H1 (cell line): ENCODE data around the gene NCKIPSD. TPM values are rescaled to one million over a fixed set of nuclear protein-coding genes. Genes with fewer than 3 reads are reported as not detected.

Source experiments
- CTCF ChIA-PET: fragments of 300-600 bp; sonication (Branson Sonifier 250); formaldehyde crosslinking; loops from one replicate; lab custom pipeline; 2021; ENCODE audit not compliant: partially characterized antibody; lab: Charles Lee
- POLR2A ChIA-PET: fragments of 300-600 bp; sonication (Branson Sonifier 250); formaldehyde crosslinking; loops from one replicate; lab custom pipeline; 2021; ENCODE audit warnings: inconsistent platforms; ENCODE audit not compliant: partially characterized antibody; lab: Charles Lee
- DNase-seq, 2 experiments: peaks; one replicate each; pipeline versions ENCODE4 v3.0.0 to v3.0.0-alpha.2; 2010 to 2022; ENCODE audit warnings: low spot score in 2 of 2, low read depth in 1 of 2, mixed read lengths in 1 of 2
- FAIRE-seq: peaks from 2 replicates; lab custom pipeline; 2011; peaks lifted over from hg19 to GRCh38; lab: Jason Lieb, UNC
- H2AFZ ChIP-seq: 2 replicates; pipeline ENCODE4 v1.8.1; 2012; ENCODE audit warnings: low read length, inconsistent platforms
- H2AK5ac ChIP-seq: 2 replicates; pipeline ENCODE4 v1.6.1; 2013; ENCODE audit warnings: low read depth, low read length
- H2BK120ac ChIP-seq: replicated peaks from 2 replicates; pipeline ENCODE3; 2013; ENCODE audit warnings: low read depth, low read length, inconsistent platforms
- H2BK12ac ChIP-seq: 2 replicates; pipeline ENCODE4 v1.6.1; 2013; ENCODE audit warnings: low read depth, low read length
- H2BK15ac ChIP-seq: 2 replicates; pipeline ENCODE4 v1.6.1; 2013; ENCODE audit warnings: low read length
- H2BK20ac ChIP-seq: 2 replicates; pipeline ENCODE4 v1.6.1; 2013; ENCODE audit warnings: low read length
- H2BK5ac ChIP-seq: 2 replicates; pipeline ENCODE4 v1.6.1; 2013; ENCODE audit warnings: low read depth, low read length
- H3K14ac ChIP-seq: 2 replicates; pipeline ENCODE4 v1.6.1; 2013; ENCODE audit warnings: inconsistent platforms; ENCODE audit not compliant: insufficient read length
- H3K18ac ChIP-seq: 2 replicates; pipeline ENCODE4 v1.6.1; 2013; ENCODE audit warnings: low read length; ENCODE audit errors: extremely low read depth
- H3K23ac ChIP-seq: 2 replicates; pipeline ENCODE4 v1.6.1; 2013; ENCODE audit warnings: inconsistent platforms; ENCODE audit not compliant: insufficient read length
- H3K23me2 ChIP-seq: 2 replicates; pipeline ENCODE4 v1.6.1; 2013; ENCODE audit warnings: low read depth, low read length
- H3K27ac ChIP-seq: 2 replicates; pipeline ENCODE4 v1.6.1; 2011; ENCODE audit warnings: low read depth, low read length, inconsistent platforms
- H3K27me3 ChIP-seq, 4 experiments: replicated peaks in 1 of 4; 1 replicate in 1 of 4; 2 replicates in 3 of 4; pipeline versions ENCODE4 v1.6.1 to v1.8.1; 2011 to 2013; ENCODE audit warnings: low read length in 3 of 4, mild to moderate bottlenecking in 3 of 4, inconsistent platforms in 2 of 4, mixed read lengths in 2 of 4, moderate library complexity in 1 of 4; ENCODE audit not compliant: control insufficient read depth in 3 of 4, insufficient read depth in 3 of 4; ENCODE audit errors: extremely low read depth in 1 of 4
- H3K36me3 ChIP-seq, 4 experiments: 2 replicates each; pipeline versions ENCODE4 v1.6.1 to v1.8.1; 2011 to 2013; ENCODE audit warnings: mild to moderate bottlenecking in 4 of 4, low read length in 3 of 4, moderate library complexity in 2 of 4, control low read depth in 1 of 4, inconsistent platforms in 1 of 4; ENCODE audit not compliant: insufficient read depth in 4 of 4, control insufficient read depth in 2 of 4
- H3K4ac ChIP-seq: replicated peaks from 2 replicates; pipeline ENCODE3; 2013; ENCODE audit warnings: low read length, low read depth, mixed read lengths, inconsistent platforms; ENCODE audit not compliant: insufficient read length
- H3K4me1 ChIP-seq, 4 experiments: replicated peaks in 1 of 4; 1 replicate in 1 of 4; 2 replicates in 3 of 4; pipeline versions ENCODE4 v1.6.1 to v1.8.1; 2011 to 2013; ENCODE audit warnings: low read length in 3 of 4, inconsistent platforms in 2 of 4, mixed read lengths in 1 of 4; ENCODE audit not compliant: insufficient read depth in 4 of 4, control insufficient read depth in 3 of 4
- H3K4me2 ChIP-seq, 2 experiments: 2 replicates each; pipeline versions ENCODE4 v1.6.1 to v1.8.1; 2011 to 2013; ENCODE audit warnings: low read depth in 2 of 2, low read length in 2 of 2, control low read depth in 1 of 2, inconsistent platforms in 1 of 2, mild to moderate bottlenecking in 1 of 2; ENCODE audit not compliant: insufficient read depth in 1 of 2
- H3K4me3 ChIP-seq, 4 experiments: fragments of 200-600, 300-600 bp in 1 of 4; sonication (generic), shearing (Covaris generic), sonication (Bioruptor Twin) in 1 of 4; 2 replicates each; pipeline versions ENCODE4 v1.5.1 to v1.8.1; 2011 to 2016; ENCODE audit warnings: low read length in 4 of 4, low read depth in 3 of 4, control low read depth in 2 of 4, inconsistent platforms in 2 of 4, mild to moderate bottlenecking in 2 of 4, mixed read lengths in 1 of 4, moderate library complexity in 1 of 4; ENCODE audit not compliant: insufficient read depth in 2 of 4; ENCODE audit errors: extremely low read depth in 1 of 4
- H3K56ac ChIP-seq: replicated peaks from 2 replicates; pipeline ENCODE3; 2013; ENCODE audit warnings: low read depth, mild to moderate bottlenecking, mixed read lengths, low read length, inconsistent platforms; ENCODE audit not compliant: insufficient read length
- H3K79me1 ChIP-seq: 2 replicates; pipeline ENCODE4 v1.6.1; 2013; ENCODE audit warnings: low read depth, low read length, control low read depth
- H3K79me2 ChIP-seq, 2 experiments: 2 replicates each; pipeline versions ENCODE4 v1.6.1 to v1.8.1; 2012 to 2013; ENCODE audit warnings: low read length in 2 of 2, mild to moderate bottlenecking in 2 of 2, inconsistent platforms in 1 of 2; ENCODE audit not compliant: insufficient read depth in 2 of 2, control insufficient read depth in 1 of 2
- H3K9ac ChIP-seq, 4 experiments: replicated peaks in 1 of 4; 1 replicate in 1 of 4; 2 replicates in 3 of 4; pipeline versions ENCODE4 v1.6.1 to v1.8.1; 2011 to 2013; ENCODE audit warnings: low read depth in 3 of 4, low read length in 3 of 4, control low read depth in 2 of 4, mild to moderate bottlenecking in 2 of 4, moderate library complexity in 2 of 4, inconsistent platforms in 1 of 4; ENCODE audit errors: extremely low read depth in 1 of 4
- H3K9me3 ChIP-seq, 2 experiments: 2 replicates each; pipeline versions ENCODE4 v1.6.1 to v1.8.1; 2012 to 2013; ENCODE audit warnings: mild to moderate bottlenecking in 2 of 2, moderate library complexity in 2 of 2, control low read depth in 1 of 2, inconsistent platforms in 1 of 2, low read depth in 1 of 2, low read length in 1 of 2, mixed read lengths in 1 of 2; ENCODE audit not compliant: insufficient read depth in 2 of 2
- H4K20me1 ChIP-seq, 2 experiments: replicated peaks in 1 of 2; 2 replicates each; pipeline versions ENCODE3 to v1.8.1; 2011 to 2013; ENCODE audit warnings: inconsistent platforms in 2 of 2, low read length in 2 of 2, mild to moderate bottlenecking in 1 of 2; ENCODE audit not compliant: insufficient read depth in 2 of 2, control insufficient read depth in 1 of 2
- H4K5ac ChIP-seq: 2 replicates; pipeline ENCODE4 v1.6.1; 2013; ENCODE audit warnings: low read length, low read depth, mixed read lengths, inconsistent platforms; ENCODE audit not compliant: insufficient read length
- H4K8ac ChIP-seq: 2 replicates; pipeline ENCODE4 v1.8.0; 2013; ENCODE audit warnings: mild to moderate bottlenecking, moderate library complexity, low read length, inconsistent platforms; ENCODE audit not compliant: insufficient read depth; ENCODE audit errors: extremely low read depth
- H4K91ac ChIP-seq: replicated peaks from 2 replicates; pipeline ENCODE3; 2013; ENCODE audit warnings: low read length, mixed read lengths, inconsistent platforms; ENCODE audit not compliant: insufficient read length
- ATF3 ChIP-seq: IDR thresholded peaks from 2 replicates; pipeline ENCODE4 v1.6.1; 2011; ENCODE audit warnings: low read depth, mild to moderate bottlenecking, low read length; ENCODE audit not compliant: insufficient read depth
- BACH1 ChIP-seq: IDR thresholded peaks from 2 replicates; pipeline ENCODE4 v1.6.1; 2012; ENCODE audit warnings: low read length, improper control_type of control experiment
- CREB1 ChIP-seq: IDR thresholded peaks from 2 replicates; pipeline ENCODE4 v1.6.1; 2012; ENCODE audit warnings: inconsistent platforms
- EGR1 ChIP-seq: IDR thresholded peaks from 2 replicates; pipeline ENCODE4 v1.6.1; 2011; ENCODE audit warnings: low read depth, low read length, borderline replicate concordance
- WGBS, 2 experiments: shearing (Covaris generic) in 1 of 2; methylation state at CpG; one replicate each; pipeline versions ENCODE4 v1.1.6 to v1.1.7; 2013 to 2015; ENCODE audit warnings: low lambda C conversion rate in 2 of 2, mixed read lengths in 2 of 2, inconsistent platforms in 1 of 2, low coverage in 1 of 2, missing lambda C conversion rate in 1 of 2; ENCODE audit not compliant: insufficient replicate concordance in 2 of 2, insufficient coverage in 1 of 2, insufficient read length in 1 of 2; ENCODE audit errors: extremely low coverage in 1 of 2, missing lambda C conversion rate in 1 of 2; 5-methylcytosine and 5-hydroxymethylcytosine counted together
- polyA plus RNA-seq, 7 experiments: library from polyadenylated mRNA; depleted of rRNA in 3 of 7; stranded (reverse) in 5 of 7; unstranded in 2 of 7; fragments of >200 nt in 5 of 7; fragments of 200-250 nt in 2 of 7; gene quantifications; 1 replicate in 5 of 7; 2 replicates in 1 of 7; 4 replicates in 1 of 7; pipeline versions ENCODE4 v1.2.1 to v1.2.3, GENCODE V29; 2011 to 2013; ENCODE audit warnings: missing spikeins in 2 of 7, mixed read lengths in 2 of 7
- total RNA-seq: library from RNA; stranded (reverse); fragmentation: NEBNext Ultra II Directional; extraction: Animal tissue kit (Norgen Biotek cat#: 25700); gene quantifications from 2 replicates; pipeline ENCODE4 v1.2.1, GENCODE V29; 2021

Gene NCKIPSD
- total and polyA plus RNA-seq, 2 of the 8 experiments (the other 6 are each of a cell fraction or from before 2014, with no cell fraction given), result 34.7 to 91.8 TPM

- H3K36me3 ChIP-seq, result peaks cover 14 to 50% (median 30%) of the 10 kb centered on the region in 4 experiments
- ChIA-PET CTCF (interaction anchor here (0.9 to 3.8 kb wide), 6 partner anchors 10 to 201 kb away, joined by 3 to 21 read pairs (median 6); partner anchors contain the start of gene NCKIPSD), POLR2A (interaction anchor here (0.7 to 15.0 kb wide), 6 partner anchors 8 to 331 kb away, joined by 3 to 175 read pairs (median 4); partner anchors contain the start of genes CELSR3 and IP6K2)
- H3K4me3 ChIP-seq, result no peak overlapping the region
- no peak overlapping the region for H3K27ac ChIP-seq
- H3K79me1 ChIP-seq, result no peaks in the 10 kb centered on the region
- H4K8ac ChIP-seq, result no peak overlapping the region
- no peak overlapping the region for H2BK5ac ChIP-seq
- 96% methylated on average over 9 of the region's 9 CpGs; no CpG with 5 or more reads in 1 of the 2 experiments for WGBS, 2 experiments
- FAIRE-seq (no peak), DNase-seq (no peak)
- H4K5ac ChIP-seq, result no peak overlapping the region
- H3K27me3 ChIP-seq, result no peaks in the 10 kb centered on the region
- H3K4ac ChIP-seq, result no peak overlapping the region
- H2AK5ac ChIP-seq, result no peak overlapping the region
- no peak overlapping the region for H3K56ac ChIP-seq
- H3K9ac ChIP-seq, result no peak overlapping the region
- H3K9me3 ChIP-seq, result no peaks in the 10 kb centered on the region
- H3K4me2 ChIP-seq, result no peak overlapping the region
- H2BK12ac ChIP-seq, result no peak overlapping the region
- H3K4me1 ChIP-seq, result no peaks in the 10 kb centered on the region
- no peak overlapping the region for H2BK120ac ChIP-seq
- H3K79me2 ChIP-seq, result no peaks in the 10 kb centered on the region
- H3K18ac ChIP-seq, result no peak overlapping the region
- H3K14ac ChIP-seq, result no peak overlapping the region
- no peaks in the 10 kb centered on the region for H3K23me2 ChIP-seq
- H3K23ac ChIP-seq, result no peak overlapping the region
- peaks cover 0 to 5% of the 10 kb centered on the region in 2 experiments for H4K20me1 ChIP-seq
- no peak overlapping the region for H4K91ac ChIP-seq
- no peak overlapping the region for H2BK20ac ChIP-seq
- no peak for TF ChIP-seq BACH1
- TF ChIP-seq ATF3, result no peak
- TF ChIP-seq EGR1, result no peak
- no peak for TF ChIP-seq CREB1
- H2AFZ ChIP-seq, result no peak overlapping the region
- no peak overlapping the region for H2BK15ac ChIP-seq
Observed at GRCh38 chr3:48674505-48674904, 11.2 kb downstream of the NCKIPSD start.
